GM21619 (cell line): Measurements from ENCODE around the gene SLC9A2.

Experiments used
- ATAC-seq: cut with Tn5 transposase; IDR thresholded peaks from one replicate; pipeline ENCODE4 v1.9.1; 2021; ENCODE audit not compliant: unreplicated experiment

SLC9A2 gene

DNA sequence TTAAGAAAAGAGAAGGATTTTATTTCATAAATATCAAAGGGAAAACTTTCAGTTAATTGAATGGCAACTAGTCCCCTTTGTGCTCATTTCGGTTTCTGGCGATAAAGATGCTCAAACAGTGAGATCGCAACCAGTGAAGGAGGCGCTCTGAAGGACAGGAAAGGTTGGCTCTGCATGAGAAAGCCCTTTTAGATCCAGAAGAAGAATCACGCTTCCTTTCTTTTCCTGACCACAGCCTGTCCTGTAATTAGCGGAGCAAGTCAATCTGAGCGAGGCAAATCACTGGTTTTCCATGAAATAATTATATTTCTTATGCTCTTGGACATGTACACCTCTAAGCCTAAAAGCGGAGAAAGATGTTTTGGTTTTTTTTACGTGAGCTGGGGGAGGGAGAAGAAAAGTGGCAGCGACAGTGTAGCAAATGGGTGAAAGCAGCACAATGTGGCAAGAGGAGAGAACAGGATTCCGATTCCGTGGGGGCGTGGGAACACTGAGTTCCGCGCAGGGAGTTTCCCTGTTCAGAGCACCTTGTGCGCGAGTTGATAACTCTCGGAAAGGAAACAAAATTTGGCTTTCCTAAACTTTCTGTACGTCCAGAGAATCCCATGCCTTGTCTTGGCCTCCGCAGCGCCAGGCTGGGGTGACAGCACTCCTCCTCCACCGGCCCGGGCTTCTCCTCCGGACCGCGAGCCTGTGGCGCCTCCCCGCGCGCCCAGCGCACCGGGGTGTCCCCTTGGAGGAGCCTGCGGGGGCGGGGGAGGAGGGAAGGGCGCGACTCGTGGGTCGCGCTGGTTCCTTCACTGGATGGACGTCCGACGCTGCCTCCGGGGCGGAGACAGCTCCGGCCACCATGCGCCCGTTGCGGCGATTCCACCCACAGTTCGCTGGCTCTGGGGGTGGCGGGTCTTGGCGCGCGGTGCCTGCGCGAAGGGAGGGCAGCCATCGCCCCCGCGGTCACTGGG, 620 bp upstream of the SLC9A2 start:
- ATAC-seq: no peak

DNA sequence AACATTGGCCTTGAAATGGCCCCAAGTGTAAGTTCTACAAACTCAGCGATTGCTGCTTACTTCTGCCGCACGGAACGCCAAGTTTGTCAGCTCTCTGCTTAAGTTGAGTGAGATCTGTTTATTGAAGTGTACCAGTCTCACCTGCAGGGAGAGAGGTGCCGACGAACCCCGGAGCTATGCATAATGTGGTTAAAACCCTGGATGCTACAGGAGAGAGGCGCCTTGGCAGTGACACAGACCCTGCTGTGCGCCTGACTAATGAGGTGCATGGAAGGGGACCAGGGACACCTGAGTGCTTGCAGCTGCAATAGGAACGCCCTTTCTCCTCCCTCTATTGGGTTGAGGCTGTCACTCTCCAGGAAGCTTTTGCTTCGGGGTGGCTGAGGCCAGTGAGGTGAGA, 979 bp downstream of the SLC9A2 start:
- no peak for ATAC-seq

DNA sequence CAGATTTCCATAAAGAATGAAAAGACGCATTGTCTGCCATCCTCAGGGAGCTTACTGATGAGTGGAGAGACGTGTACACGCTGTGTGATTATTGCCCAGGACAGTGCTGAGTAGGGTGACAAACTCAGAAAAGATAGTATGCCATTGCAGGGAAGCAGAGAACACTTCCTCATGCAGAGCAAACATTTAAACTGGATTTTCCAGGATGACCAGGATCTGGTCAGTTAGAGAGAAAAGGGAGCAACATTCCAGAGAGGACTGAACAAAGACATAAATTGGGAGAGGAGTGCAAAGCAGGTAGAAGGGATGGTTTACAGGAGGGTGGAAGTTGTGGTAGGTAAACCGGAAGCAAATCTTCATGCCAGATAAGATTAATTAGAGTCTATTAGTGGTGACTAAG, 2.3 kb downstream of the SLC9A2 start:
- ATAC-seq: no peak

DNA sequence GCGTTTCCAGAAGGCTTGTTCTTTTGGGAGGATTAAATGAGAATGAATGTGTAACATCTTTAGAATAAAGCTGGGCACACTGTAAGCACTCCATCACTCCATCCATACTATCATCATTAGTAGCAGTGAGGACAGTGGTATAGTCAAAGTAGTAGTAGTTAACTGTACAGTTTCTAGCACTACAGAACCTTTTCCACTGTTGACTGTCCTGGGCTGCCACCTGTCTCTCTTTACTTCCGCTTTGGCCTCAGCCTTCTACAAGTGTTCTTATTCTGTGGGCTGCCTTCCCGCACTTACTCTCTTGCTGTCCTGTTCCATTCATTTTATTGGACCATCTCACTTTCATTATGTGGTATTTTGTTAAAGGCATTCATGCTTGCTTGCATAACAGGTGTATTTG, 3.3 kb downstream of the SLC9A2 start:
- no peak for ATAC-seq

DNA sequence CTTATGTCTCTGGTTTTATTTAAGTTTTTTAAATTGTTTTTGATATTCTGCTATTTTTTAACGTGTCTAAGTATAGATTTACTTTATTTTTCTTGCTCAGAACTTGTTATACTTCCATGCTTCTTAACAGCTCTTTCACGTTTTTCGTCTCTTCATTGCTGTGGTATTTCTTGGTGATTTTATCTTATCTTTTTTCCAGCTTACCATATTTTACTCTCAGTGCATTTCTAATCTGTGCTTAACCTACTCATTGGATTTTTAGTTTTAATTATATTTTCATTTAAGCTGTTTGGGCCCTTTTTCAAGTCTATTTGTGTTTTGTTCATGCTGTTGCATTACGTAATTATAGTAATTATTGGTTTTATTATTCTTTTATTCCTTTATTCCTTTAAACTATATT, 11.1 kb downstream of the SLC9A2 start:
- no peak for ATAC-seq

DNA sequence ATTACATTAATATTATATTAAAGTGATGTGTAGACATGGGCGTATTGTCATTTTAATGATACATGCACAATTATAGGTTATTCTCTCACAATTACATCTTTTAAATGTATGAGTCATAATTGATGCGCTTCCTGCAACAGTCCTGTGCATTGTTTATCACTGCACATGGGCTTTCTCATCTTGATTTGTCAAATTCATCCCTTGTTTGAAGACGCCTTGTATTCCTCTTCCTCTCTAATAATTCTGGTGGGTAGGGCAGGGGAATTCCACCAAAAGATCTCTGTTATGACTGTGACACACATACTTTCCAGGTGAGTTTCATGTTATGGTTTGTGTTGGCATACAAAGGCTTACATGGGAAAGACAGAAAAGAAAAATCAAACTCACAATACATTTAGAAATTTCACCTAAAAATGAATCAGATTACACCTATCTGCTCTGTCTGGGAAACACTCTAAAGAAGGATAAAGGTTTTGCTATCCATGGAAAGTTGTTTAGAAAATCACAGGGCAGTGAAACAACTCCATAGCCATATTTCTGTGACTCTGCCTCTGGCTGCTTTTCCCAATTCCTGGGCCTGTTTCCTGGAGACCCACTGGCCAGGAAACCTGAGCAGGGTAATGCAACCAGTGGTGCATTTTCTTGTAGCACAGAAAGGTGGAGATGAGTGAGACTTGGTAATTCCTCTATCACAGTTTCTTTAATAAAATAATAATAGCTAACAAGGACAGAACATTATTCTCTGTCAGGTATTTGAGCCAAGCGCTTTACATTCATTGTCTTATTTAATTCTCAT, 13.2 kb downstream of the SLC9A2 start:
- no peak for ATAC-seq

DNA sequence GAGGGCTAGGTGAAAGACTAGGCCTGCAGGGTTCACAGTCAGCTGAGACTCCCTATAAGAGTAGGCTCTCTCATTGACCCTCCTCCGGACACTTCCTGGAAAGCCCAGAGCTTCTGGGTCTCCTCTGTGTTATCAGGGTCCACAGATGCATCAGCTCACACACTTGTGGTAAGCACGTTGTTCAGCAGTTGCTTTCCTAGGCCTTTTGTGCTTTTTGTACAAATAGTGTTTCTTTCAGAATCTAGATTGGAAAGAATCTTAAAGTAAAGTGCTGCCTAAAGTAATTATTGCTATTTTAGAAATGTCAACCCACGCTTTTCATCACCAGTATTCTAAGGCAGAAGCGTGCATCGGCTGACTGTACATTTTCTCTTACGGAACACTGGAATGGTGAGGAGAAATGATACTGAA, 15.5 kb downstream of the SLC9A2 start:
- ATAC-seq: no peak

DNA sequence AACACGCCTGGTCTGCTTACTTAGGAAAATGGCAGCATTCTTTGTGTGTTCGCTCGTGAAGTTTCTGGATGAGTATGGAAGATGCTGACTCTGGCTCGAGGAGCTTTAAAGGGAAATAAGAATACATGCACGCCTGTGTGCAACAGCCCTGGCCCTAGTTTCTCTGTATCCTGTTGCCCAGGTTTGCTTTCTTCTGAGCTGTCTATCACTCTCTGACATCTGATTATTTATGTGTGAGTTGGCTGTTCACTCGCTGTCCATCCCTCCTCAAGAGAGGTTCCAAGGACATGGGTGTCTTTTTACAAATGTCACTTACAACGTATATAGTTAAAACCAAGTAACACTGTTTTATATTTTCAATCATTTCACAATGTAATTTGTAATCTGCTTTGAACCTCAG, 16.0 kb downstream of the SLC9A2 start:
- no peak for ATAC-seq

DNA sequence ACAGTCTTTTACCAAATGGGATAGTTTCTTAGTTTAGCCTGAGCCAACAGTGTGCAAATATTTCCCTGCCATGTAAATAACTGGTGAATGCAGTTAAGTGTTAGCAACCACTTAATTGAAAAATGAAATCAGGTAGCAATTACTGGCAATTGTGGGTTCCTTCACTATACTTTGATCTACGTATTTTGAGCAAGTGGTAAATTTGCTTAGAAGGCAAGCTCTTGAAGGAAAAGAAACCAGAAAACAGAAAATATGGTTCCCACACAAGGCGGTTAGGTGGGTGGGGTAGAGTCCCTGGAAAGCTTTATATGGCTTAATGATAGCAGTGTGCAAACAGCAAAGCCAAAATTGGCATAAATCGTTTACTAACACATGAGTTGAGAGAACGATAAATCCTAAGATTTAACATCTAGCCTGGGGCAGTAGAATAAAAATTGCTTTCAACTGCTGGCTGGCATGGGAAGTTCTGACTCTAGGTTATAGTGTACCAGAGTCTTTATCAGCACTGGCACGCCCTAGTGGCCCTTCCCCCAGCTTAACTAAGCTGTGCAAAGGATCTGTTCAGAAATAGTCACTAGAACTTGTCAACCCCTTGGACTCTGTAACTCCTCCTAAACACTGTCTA, 17.0 kb downstream of the SLC9A2 start:
- no peak for ATAC-seq

DNA sequence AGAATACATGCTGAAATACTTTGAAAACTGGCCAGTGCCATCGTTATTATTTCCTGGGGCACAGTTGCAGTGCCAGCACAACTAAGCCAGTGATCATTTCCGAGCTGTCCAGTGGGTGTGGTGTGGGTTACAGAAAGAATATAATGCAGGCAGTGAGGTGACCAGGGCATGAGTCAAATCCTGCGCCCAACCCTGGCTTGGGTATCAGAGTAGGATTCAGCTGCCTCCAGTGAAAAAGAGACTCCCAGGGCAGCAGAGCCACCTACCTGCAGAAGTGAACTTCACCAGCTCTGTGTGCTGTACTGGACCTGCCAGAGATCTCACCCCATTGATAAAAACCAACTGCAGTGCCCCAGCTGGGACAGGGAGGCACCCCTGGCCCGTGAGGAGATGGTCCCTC, 18.0 kb downstream of the SLC9A2 start:
- ATAC-seq: no peak

DNA sequence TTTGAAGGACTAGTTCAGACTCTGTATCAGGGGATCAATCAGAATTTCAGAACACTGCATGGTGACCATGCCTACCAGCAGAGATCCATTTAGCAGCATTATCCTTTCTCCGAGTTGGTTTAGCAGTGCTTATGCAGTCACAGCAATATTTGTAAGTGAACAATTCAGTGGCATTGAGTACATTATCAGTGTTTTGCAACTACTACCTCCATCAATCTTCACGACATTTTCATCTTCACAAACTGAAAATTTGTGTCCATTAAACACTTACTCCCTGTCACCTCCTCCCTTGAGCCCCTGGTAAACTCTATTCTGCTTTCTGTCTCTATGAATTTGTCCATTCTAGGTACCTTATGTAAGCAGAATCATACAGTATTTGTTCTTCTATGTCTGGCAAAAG, 20.1 kb downstream of the SLC9A2 start:
- ATAC-seq: no peak

DNA sequence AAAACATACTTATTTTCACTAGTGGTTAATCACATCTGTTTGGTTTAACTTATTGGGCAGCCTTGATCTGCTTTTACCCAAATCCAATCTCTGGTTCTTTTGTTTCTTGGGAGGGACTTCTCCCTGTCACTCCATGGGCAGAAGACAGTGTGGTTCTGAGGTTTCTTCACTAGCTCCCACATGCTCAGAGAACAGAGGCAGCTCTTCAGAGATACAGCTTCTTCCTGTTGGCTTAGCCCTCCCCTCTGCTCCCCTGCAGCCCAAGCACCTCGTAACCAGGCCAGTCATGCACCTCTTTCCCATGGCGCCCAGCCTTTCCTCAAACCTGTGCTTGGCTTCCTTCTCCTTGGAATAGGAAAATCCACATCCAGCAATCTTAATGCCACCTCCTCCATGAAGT, 32.8 kb downstream of the SLC9A2 start:
- no peak for ATAC-seq

DNA sequence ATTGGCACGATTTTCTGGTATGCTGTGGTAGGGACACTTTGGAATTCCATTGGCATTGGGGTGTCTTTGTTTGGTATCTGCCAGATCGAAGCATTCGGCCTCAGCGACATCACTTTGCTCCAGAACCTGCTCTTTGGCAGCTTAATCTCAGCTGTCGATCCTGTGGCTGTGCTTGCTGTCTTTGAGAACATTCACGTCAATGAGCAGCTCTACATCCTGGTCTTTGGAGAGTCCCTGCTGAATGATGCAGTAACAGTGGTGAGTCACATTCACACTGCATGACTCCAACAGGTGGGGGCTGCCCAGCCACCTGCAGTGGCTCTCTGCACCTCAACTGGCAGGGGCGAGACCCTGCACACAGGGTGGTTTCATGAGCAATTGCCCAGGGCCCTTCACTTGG, 38.4 kb downstream of the SLC9A2 start:
- peak; percentile 76 for ATAC-seq

DNA sequence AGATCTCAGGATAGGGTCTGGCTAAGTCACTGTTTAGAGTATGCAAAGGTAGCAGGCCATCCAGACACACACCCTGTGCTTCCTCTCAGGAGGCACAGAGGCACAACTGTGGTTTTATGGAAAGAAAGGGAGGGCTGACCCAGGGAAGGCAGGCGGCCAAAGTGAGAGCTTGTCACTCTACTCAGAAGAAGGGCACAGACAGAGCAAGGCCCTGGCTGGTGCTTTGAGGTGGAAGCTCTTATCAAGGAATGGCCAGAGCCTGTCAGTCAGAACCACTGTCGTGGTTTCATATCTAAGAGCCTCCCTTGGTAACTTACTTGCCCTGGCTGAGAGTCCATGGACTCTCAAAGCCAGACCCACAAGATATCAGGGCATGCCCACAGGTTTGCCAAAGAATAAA, 40.7 kb downstream of the SLC9A2 start:
- ATAC-seq: no peak

DNA sequence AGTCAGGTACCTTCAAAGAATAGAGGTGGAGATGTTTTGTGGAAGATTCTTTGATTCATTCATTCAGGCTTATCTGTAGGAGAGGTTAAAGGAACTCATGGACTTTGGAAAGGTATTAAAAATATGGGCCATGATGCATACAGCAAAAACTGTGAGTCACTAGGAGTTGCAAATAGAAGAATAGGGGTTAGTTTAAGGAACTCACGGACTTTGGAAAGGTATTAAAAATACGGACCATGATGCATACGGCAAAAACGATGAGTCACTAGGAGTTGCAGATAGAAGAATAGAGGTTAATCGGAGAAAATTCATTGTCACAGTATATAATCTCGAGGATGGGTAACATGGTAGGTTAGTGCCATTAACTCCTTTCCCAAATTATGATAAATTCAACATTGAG, 41.2 kb downstream of the SLC9A2 start:
- ATAC-seq: no peak

DNA sequence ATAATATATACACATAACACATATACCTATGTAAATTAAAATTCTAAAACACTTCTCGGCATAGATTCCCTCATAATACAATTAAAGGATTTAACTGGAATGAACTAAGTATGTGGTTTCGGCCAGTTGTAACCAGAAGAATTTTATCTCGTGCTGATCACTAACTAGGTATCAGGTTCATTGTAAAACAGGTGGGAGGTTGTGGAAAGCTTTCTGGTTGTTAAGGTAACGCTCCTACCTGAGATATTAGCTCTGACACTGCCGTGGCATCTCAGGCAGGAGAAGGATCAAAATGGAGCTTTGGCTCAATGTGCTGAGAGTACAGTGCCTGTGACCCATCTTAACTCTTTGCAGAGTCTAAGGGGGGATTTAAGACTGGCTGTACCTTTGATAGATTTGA, 42.5 kb downstream of the SLC9A2 start:
- no peak for ATAC-seq

DNA sequence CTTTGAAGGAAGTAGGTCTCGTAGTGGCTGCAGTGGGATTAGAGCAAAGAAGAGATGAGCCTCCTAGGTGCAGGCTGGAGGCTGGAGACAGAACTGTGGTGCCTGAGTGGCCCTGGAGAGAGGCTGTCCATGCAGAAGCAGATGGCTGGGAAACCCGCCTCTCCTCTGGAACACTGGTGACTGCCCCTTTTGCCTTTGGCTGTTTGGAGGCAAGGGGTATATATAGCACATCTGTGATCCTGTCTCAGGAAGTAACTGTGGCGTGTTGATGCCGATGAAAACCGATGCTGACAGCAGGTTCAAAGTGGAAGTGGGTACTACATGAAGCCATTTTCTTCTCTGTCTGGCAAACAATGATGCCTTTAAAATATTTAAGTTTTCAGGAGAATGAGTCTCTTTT, 43.5 kb downstream of the SLC9A2 start:
- no peak for ATAC-seq

DNA sequence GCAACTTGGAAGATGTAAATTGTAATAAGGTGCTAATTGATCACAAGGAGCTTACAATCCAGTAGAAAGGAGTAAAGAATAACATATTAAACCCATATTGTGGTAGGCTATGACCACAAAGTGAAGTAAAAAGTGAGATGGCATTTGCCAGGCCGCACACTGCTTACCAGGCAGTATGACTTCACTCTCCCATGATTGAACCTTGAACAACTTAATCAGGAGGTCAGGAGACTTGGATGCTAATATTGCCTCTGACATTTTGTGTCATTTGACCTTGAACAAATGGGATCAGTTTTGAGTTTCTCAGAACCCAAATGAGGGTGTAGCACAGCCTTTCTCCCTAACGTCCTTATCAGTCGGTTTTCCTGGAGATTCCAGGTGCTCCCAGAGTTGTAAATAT, 44.0 kb downstream of the SLC9A2 start:
- no peak for ATAC-seq

DNA sequence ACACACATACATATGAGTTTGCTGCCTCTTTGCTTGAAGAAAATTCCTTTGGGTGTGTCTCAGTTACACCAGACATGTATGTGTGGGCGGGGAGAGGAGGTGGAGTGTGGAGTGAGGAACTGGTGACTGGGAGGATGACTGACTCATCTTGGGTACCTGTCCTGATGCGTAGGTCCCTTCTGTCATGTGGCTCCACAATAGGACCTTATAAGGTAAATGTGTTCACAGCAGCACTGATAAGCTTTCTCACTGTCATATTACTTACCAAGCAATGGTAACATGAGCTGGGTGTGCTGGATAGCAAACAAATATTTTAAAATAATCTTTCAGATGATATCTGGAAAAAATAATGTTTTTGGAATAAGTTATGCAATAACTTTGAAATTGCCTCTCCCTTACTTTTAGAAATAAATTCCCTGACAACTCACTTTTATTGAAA, 45.1 kb downstream of the SLC9A2 start:
- ATAC-seq: peak; percentile 45

DNA sequence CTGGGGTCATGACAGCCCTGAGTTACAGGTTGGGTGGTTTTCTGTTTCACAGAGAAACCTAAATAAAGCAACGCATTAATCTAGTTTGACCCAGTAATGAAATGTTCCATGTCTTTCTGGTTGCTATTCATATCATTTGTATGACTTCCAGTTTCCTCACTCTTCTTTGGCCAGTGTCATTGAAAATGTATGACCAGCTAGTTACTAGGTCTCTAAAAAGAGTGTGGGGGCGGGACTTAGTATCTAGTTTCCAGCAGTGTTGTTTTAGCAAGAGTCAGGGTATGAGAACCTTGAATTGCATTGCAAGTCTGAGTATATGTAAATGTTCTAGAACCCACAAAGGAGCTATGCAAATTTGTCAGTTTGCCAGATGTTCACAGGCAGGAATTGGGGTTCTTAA, 47.7 kb downstream of the SLC9A2 start:
- ATAC-seq: no peak

DNA sequence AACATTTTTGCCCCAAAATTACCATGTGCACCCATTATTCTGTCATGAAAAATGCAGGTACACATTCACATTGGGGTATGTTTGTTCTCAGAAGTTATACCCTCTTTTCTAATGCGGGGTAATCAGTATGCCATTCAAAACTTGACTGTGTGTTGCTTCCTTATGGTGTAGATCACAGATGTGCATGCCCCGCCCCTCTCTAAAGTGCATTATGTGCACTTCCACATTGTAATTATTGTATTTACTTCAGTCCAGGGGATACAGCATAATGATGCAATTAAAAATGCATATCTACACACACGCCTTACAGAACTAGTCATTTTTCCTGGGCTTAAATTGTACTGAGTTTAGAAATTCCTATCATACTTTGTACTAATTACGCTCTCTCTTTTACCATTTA, 48.8 kb downstream of the SLC9A2 start:
- no peak for ATAC-seq

DNA sequence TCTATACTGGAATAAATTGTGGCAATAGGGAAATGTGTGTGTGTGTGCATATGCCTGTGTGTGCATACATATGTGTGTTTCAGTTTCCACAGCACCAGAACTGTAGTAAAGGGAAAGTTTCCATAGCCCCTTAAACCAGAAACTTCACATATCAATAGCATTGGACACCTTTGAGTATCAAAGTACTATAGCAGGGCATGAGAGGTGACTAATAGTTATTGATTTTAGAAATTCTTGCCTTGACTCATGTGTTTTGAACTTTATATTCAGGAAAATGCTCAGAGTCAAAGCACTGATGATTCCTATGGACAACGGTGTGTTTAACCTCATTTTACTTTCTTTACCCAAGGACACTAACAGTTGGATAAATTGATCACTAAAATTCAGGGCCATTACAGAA, 50.0 kb downstream of the SLC9A2 start:
- no peak for ATAC-seq
